ENCODE results near the gene CABP7.

Gene CABP7

GRCh38 chr22:29693671-29694070, 26.1 kb upstream of the CABP7 start:
- TF ChIP-seq CTCF (IDR thresholded peaks at IDR 0.05; ENCODE audit: low read depth, low read length, missing control alignments), result no peak
- no peak for DNase-seq (ENCODE audit: low read depth)
- H3K4me3 ChIP-seq (ENCODE audit: low read depth, low read length), result no peak overlapping the region

- H3K4me3 ChIP-seq (ENCODE audit: low read depth, low read length), result no peak overlapping the region
- no peak for DNase-seq (ENCODE audit: low read depth)
- no peak for TF ChIP-seq CTCF (IDR thresholded peaks at IDR 0.05; ENCODE audit: low read depth, low read length, missing control alignments)
Measured at GRCh38 chr22:29695129-29695926, 24.5 kb upstream of the CABP7 start.

GRCh38 chr22:29697853-29698598, 21.8 kb upstream of the CABP7 start:
- no peak for DNase-seq (ENCODE audit: low read depth)
- TF ChIP-seq CTCF (IDR thresholded peaks at IDR 0.05; ENCODE audit: low read depth, low read length, missing control alignments), result no peak
- no peak overlapping the region for H3K4me3 ChIP-seq (ENCODE audit: low read depth, low read length)

DNA sequence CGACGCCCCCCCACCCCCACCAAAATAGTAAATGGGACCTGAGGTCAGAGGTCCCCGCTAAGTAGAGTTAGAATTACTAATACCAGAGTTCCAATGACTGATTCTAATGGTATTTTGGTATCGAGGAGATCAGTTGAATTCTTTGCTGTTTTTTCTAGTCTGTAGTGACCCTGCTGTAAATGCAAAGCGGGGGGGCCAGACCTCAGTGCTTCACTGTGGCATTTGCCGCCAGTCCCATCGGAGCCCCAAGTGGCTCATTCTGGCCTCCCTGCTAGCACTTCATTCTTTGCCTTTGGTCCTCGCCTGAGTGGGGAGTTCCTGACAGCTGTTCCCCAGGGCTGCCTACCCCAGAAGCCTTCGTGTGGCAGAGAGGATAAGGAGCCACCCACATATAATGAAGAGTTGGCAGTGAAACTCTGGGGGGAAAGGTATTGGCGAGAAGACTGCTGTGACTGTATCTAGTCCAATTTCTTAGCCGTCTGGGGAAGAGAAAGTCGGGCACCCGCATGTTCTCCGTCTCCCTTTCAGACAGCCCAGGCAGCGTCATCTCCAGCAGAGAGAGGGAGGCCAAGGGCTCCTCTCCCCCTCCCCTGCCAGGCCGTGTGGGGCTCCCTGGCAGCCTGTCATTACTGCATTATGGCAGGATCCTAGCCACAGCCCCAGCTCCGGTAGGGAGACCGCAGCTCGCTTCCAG, 19.4 kb upstream of the CABP7 start:
- no peak overlapping the region for H3K4me3 ChIP-seq (ENCODE audit: low read depth, low read length)
- no peak for TF ChIP-seq CTCF (IDR thresholded peaks at IDR 0.05; ENCODE audit: low read depth, low read length, missing control alignments)
- DNase-seq (ENCODE audit: low read depth), result no peak

DNA sequence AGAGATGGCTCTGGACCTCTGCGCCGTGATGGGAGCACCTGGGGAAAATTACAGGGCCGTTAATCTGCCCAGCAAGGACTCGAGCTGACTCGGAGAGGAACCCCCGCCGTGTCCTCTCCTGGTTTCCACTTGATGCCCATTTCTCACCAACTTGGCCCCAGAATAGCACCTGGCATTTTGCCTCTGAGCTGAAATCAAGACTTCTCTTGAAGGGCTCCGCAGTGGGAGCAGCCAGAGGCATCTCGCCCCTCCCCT, 19.0 kb upstream of the CABP7 start:
- TF ChIP-seq CTCF (IDR thresholded peaks at IDR 0.05; ENCODE audit: low read depth, low read length, missing control alignments), result no peak
- no peak for DNase-seq (ENCODE audit: low read depth)
- H3K4me3 ChIP-seq (ENCODE audit: low read depth, low read length), result no peak overlapping the region

- DNase-seq (ENCODE audit: low read depth), result no peak
- H3K4me3 ChIP-seq (ENCODE audit: low read depth, low read length), result no peak overlapping the region
- TF ChIP-seq CTCF (IDR thresholded peaks at IDR 0.05; ENCODE audit: low read depth, low read length, missing control alignments), result peak; percentile 42
Measured at GRCh38 chr22:29701155-29701999, 18.4 kb upstream of the CABP7 start.
